GM19468 (cell line): Measurements from ENCODE around the gene APOO.
A peak's percentile ranks its signal among the peaks of the same experiment; 100 is the strongest.

Experiments
- ATAC-seq: cut with Tn5 transposase; IDR thresholded peaks from one replicate; pipeline ENCODE4 v1.9.1; 2021; ENCODE audit warnings: mild to moderate bottlenecking, moderate library complexity, moderate number of reproducible peaks; ENCODE audit not compliant: unreplicated experiment; ENCODE audit errors: extremely low read depth

The APOO gene

DNA sequence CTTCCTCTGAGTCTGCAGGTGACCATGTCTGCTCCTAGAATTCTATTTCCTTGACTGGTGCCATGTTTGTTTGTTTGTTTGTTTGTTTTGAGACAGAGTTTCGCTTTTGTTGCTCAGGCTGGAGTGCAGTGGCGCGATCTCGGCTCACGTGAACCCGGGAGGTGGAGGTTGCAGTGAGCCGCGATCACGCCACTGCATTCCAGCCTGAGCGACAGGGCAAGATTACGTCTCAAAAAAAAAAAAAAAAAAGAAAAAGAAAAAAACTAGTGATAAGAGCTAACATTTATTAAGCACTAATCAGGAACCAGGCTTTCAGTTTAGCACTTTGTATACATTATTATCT is 117.6 kb downstream of the APOO start:
- no peak for ATAC-seq

DNA sequence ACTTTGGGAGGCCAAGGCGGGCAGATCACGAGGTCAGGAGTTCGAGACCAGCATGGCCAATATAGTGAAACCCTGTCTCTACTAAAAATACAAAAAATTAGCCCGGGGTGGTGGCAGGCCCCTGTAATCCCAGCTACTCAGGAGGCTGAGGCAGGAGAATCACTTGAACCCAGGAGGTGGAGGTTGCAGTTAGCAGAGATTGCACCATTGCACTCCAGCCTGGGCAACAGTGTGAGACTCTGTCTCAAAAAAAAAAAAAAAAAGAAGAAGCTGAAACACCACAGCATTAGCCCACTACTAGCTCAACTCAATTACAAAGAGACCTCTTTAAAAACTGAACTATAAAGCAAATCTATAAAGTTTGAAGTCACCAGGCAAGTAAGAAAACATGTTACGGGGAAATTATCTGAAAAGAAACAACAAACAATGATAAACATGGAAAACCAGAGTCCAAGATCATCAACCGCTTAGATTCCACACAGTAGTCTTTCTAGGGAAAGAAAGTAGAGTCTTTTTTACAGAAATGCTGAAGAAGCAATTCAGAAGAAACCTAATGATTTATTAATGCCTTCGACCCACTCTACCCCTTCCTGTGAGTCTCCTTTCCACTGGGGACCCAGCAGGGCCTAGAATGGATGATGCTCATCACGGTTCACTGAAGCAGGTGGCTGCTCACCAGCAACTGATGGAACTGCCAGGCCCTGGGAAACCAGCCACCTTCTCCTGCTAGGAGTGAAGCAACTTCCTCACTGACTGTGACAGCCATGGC is 118.2 kb downstream of the APOO start:
- ATAC-seq: no peak

DNA sequence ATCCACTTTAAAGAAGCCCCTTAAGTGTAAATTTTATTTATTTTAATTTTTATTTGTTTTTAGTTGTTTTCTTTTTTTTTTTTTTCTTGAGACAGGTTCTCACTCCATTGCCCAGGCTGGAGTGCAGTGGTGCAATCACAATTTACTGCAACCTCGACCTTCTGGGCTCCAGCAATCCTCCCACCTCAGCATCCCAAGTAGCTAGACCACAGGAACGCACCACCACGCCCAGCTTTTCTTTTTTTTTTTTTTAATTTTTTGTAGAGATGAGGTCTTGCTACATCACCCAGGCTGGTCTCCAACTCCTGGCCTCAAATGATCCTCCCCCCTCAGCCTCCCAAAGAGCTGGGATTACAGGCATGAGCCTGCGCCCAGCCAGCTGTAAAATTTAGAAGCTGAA is 118.8 kb downstream of the APOO start:
- no peak for ATAC-seq

DNA sequence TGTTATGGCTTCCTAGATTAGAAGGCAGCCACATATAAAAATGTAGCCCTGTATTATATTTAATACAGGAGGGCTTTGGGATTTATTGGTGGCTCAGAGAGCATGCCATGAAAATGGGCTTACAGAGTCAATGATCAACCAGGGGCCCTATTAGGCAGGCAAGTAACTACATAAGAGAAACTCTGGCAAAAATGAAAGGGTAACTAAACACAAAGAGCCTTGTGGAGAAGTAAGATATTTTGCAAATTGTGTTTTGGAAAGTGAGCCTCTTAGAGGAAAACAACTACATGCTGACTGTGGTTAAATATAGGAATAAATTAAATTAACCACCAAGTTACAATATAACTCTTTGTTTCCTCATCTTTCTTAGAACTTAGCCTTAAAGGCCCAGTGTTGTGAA is 119.2 kb downstream of the APOO start:
- peak; percentile 45 for ATAC-seq

DNA sequence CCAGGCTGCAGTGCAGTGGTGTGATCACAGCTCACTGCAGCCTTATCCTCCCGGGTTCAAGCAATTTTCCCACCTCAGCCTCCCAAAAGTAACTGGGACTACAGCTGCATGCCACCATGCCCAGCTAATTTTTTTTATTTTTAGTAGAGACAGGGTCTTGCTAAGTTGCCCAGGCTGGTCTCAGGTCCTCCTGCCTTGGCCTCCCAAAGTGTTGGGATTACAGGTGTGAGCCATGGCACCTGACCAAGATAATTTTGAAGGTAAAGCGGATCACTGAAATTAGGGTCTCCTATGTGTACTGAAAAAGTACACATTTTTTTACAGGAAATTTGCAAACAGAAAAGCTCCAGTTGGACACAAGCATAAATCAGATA is 120.0 kb downstream of the APOO start:
- ATAC-seq: no peak

DNA sequence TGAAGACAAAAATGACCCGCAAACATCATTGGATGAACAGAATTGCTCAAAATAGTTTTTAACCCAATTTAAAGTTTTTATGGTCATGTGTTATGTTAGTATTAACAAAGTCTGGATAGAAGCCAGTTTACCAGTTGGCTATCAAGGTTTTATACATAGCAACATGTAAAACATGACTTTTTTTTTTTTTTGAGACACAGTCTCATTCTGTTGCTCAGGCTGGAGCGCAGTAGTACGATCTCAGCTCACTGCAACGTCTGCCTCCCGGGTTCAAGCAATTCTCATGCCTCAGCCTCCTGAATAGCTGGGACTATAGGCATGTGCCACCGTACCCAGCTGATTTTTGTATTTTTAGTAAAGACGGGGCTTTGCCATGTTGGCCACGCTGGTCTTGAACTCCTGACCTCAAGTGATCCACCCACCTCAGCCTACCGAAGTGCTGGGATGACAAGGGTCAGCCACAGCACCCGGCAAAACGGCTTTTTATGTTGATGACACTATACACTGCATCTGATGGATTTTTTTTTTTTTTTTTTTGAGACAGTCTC is 121.4 kb downstream of the APOO start:
- ATAC-seq: no peak

DNA sequence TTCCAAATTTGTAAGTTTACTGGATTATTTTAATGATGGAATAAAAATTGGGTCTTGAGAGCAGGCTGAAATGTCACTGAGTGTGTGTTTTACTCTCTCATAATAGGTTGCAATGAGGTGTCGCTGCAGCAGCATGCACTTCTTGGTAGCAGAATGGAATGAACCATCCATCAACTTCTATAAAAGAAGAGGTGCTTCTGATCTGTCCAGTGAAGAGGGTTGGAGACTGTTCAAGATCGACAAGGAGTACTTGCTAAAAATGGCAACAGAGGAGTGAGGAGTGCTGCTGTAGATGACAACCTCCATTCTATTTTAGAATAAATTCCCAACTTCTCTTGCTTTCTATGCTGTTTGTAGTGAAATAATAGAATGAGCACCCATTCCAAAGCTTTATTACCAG is 122.2 kb downstream of the APOO start:
- no peak for ATAC-seq

DNA sequence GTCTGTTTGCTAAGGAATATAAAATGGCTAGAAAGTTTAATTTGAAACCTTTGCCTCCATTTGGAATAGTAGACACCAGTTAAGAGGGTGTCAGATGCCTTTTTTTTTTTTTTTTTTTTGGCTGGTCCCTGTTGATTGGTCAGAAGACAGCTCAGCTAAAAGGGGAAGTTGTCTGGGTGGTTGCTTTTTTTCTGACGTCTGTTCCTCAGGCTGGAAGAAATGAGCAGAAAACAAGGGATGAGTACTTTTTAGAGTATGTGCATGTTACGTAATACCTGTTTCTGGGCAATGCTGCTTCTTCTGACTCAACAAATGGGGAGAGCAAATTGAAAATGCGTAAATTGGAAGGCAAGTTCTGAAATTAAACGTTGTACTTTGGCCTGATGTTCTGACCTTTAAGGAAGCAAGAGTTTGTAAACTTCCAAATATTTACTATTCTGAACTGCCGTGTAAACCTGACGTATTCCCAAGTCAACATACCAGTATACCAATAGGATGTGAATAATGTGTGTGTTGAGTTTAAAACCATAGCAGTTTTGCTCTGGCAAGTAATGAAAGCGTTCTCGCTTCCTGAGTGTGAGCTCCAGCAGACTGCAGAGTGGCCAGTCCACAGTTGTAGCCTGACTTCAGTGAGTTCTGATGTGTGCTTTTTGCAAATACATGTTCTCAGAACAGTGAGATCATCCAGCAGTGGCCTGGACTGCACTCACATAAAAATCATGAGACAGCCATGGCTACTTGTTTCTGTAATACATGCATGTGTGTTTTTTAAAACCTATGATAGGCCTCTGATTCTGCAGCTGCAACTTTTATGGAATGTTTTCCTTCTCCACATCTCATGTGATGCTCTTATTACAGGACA is 123.0 kb downstream of the APOO start:
- no peak for ATAC-seq

DNA sequence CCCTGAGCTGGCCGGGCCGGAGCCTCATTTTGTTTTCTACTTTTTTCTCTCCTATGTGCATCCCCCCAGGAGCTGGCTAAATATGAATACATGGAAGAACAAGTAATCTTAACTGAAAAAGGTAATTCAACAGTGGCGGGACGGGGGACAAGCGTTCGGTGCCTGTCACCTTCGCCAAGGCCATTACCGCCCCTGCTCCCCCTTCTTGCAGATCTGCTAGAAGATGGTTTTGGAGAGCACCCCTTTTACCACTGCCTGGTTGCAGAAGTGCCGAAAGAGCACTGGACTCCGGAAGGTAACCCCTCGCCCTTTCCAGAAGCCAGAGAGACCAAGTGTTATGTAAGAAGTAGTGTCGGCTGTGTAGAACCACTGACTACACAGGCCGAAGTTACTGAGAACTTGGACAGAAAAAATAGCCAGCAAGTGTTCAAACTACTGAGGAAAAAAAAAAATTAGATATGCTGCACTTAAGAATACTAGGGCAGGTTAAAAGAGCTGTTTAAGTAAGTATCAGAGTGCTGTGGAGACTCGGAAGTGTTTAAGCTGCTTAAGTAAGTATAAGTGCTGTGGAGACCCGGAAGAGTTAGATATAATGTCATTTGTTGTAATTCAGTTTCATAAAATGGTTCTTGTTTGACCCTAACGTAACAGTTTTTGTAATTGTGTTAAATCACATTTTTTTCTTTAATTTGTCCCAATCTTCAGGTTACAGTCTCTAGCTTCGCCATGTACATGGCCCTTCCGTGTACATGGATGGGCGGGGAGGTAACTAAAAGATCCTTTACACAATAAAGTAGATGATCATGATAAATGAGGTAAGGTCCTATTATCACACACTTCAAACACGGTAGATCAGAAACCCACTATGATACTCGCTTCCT is 123.9 kb downstream of the APOO start:
- ATAC-seq: no peak
